ENCODE results near the gene ACBD4.

Gene ACBD4

DNA sequence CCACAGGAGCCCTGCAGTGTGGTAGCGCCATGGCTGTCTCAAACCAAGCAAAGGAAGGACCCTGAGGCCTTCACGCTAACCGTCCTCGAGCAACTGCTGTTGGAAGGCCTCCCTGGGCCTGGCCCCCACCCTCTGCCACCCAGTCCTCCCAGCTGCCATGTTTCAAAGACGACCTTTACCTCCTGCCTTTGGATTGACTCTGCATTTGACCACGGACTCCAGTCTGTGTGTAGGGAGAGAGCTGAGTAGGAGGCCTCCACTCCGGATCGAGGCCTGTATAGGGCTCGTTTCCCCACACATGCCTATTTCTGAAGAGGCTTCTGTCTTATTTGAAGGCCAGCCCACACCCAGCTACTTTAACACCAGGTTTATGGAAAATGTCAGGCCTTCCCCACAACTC, 27.4 kb upstream of the ACBD4 start:
- Histone ChIP-seq H3K4me3 (ENCODE audit: low read depth, low read length, poor library complexity, severe bottlenecking) (no peak overlapping the region), H3K9ac (ENCODE audit: low read length) (no peak overlapping the region), H3K27me3 (ENCODE audit: insufficient read depth, low read length) (no peaks in the 10 kb centered on the region), H4K20me1 (ENCODE audit: insufficient read depth, low read length) (no peaks in the 10 kb centered on the region), H3K9me2 (ENCODE audit: low read depth, low read length) (no peaks in the 10 kb centered on the region), H3K4me1 (ENCODE audit: insufficient read depth, low read length, severe bottlenecking) (no peaks in the 10 kb centered on the region), H2AFZ (ENCODE audit: low read length) (no peak overlapping the region), H3K36me3 (ENCODE audit: insufficient read depth, low read length) (peaks cover 59% of the 10 kb centered on the region), H3K27ac (ENCODE audit: low read depth, low read length, poor library complexity, severe bottlenecking) (no peak overlapping the region), H3F3A (ENCODE audit: insufficient read depth, low read length) (no peaks in the 10 kb centered on the region), H3K4me2 (ENCODE audit: low read length) (no peak overlapping the region), H3K9me3 (ENCODE audit: low read length) (no peaks in the 10 kb centered on the region), H3K79me2 (ENCODE audit: insufficient read depth, low read length) (no peaks in the 10 kb centered on the region)
- TF ChIP-seq CTCF (IDR thresholded peaks at IDR 0.05; ENCODE audit: low read length): no peak

DNA sequence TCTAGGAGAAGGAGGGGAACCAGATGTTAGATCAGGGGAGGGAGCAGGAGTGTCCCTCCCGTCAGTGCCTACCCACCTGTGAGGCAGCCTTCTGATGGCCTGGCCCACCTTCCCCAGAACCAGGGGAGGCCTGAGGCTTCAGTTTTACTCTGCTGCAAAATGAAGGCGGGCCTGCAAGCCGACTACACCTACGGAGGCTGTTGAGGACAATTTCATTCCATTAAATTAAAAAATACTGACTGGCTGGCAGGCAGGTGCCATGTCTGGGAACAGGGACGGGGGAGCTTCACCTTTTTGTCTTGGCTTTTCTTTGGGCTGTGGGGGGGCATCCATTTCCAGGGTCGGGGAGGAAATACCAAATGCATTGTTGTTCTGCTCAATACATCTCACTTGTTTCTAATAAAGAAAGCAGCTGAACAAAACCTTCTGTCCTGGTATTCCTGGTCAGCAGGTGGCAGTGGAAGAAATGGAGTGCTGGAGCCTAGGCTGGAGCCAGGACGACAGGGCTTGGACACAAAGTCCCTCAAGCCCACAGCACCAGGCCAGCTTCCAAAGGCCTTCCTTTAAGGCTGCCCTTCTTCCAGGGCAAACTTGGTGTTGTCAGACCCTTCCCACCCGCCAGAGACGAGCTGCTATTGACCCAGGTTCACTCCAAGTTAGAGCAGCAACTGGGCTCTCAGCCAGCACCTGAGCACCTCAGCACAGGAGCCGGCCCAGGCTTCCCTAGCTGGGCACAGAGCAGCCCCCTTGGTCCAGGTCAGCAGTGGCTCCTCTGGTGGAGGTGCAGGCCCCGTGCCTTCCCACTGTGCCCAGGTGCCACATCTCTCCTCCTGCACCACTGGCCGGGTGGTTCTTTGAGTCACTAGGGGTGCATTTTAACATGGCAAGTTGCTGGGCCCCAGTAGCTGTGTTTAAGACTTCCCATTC, 26.6 kb upstream of the ACBD4 start:
- H3K4me3 ChIP-seq (ENCODE audit: low read depth, low read length, poor library complexity, severe bottlenecking): no peak overlapping the region
- H3K79me2 ChIP-seq (ENCODE audit: insufficient read depth, low read length): no peaks in the 10 kb centered on the region
- H3K36me3 ChIP-seq (ENCODE audit: insufficient read depth, low read length): peaks cover 51% of the 10 kb centered on the region
- no peaks in the 10 kb centered on the region for H3K9me2 ChIP-seq (ENCODE audit: low read depth, low read length)
- no peaks in the 10 kb centered on the region for H3K9me3 ChIP-seq (ENCODE audit: low read length)
- TF ChIP-seq CTCF (IDR thresholded peaks at IDR 0.05; ENCODE audit: low read length): no peak
- no peak for TF ChIP-seq EZH2 (IDR thresholded peaks at IDR 0.05; ENCODE audit: borderline replicate concordance, low read length)
- no peak overlapping the region for H3K27ac ChIP-seq (ENCODE audit: low read depth, low read length, poor library complexity, severe bottlenecking)
- H3F3A ChIP-seq (ENCODE audit: insufficient read depth, low read length): no peaks in the 10 kb centered on the region
- no peaks in the 10 kb centered on the region for H3K4me1 ChIP-seq (ENCODE audit: insufficient read depth, low read length, severe bottlenecking)
- H3K4me2 ChIP-seq (ENCODE audit: low read length): no peak overlapping the region
- no peaks in the 10 kb centered on the region for H4K20me1 ChIP-seq (ENCODE audit: insufficient read depth, low read length)
- H3K9ac ChIP-seq (ENCODE audit: low read length): no peak overlapping the region
- no peak overlapping the region for H2AFZ ChIP-seq (ENCODE audit: low read length)
- H3K27me3 ChIP-seq (ENCODE audit: insufficient read depth, low read length): no peaks in the 10 kb centered on the region

DNA sequence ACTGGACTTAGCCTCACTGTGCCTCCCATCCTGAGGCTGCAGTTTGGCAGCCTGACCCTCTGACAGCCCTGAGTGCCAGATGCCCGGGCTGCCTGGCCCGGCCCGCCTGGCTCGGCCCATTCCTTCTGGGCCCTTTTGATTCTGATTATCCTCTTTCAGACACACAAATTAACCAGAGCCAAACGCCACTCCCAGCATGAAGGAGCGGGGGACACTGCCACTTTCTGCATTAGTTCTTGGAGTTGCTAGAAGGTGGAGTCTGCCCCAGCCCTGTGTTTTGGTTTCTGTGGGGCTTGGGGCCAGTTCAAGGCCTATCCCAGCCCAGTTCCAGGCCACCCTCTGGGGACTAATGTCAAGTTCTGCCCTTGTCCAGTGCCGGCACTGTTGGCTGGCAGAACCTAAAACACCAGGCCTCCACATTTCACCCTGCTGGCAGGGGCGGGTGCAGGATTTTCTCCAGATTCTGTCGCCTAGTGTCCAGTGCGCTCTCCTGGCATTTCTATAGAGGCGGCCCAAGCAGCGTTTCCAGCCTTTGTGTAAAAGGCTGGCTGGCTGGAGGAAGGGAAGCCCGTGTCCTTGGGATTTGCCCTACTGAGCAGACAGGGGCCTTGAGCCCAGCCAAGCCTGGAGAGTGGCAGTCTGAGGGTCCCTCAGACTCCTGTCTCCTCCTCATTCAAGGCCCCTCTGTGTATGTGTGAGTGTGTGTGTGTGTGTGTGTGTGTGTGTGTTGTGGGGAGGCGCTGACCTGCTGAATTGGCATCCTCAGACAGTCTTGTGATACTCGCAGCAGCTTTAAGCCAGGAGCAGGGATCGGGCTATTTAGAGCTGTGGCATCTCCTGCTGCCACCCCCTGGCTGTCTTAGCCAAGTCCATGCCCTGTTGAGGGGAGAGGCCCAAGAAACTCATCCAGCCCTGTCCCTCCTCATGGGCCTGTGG, 24.5 kb upstream of the ACBD4 start:
- Histone ChIP-seq H3K4me3 (ENCODE audit: low read depth, low read length, poor library complexity, severe bottlenecking) (no peak overlapping the region), H3K79me2 (ENCODE audit: insufficient read depth, low read length) (no peaks in the 10 kb centered on the region), H3K9ac (ENCODE audit: low read length) (no peak overlapping the region), H2AFZ (ENCODE audit: low read length) (no peak overlapping the region), H4K20me1 (ENCODE audit: insufficient read depth, low read length) (no peaks in the 10 kb centered on the region), H3K27me3 (ENCODE audit: insufficient read depth, low read length) (peaks cover 4% of the 10 kb centered on the region; the same call in 1 of the 2 replicates), H3K4me2 (ENCODE audit: low read length) (no peak overlapping the region), H3K9me2 (ENCODE audit: low read depth, low read length) (no peaks in the 10 kb centered on the region), H3K9me3 (ENCODE audit: low read length) (no peaks in the 10 kb centered on the region), H3K36me3 (ENCODE audit: insufficient read depth, low read length) (peaks cover 32% of the 10 kb centered on the region), H3F3A (ENCODE audit: insufficient read depth, low read length) (no peaks in the 10 kb centered on the region), H3K27ac (ENCODE audit: low read depth, low read length, poor library complexity, severe bottlenecking) (no peak overlapping the region), H3K4me1 (ENCODE audit: insufficient read depth, low read length, severe bottlenecking) (no peaks in the 10 kb centered on the region)
- TF ChIP-seq EZH2 (IDR thresholded peaks at IDR 0.05; ENCODE audit: borderline replicate concordance, low read length) (no peak), CTCF (IDR thresholded peaks at IDR 0.05; ENCODE audit: low read length) (no peak)
